ENCODE data around the gene NRXN3. TPM values are rescaled to one million over a fixed set of nuclear protein-coding genes. Genes with fewer than 3 reads are reported as not detected.

Gene NRXN3
- total RNA-seq, 1 donor from 2014 or later: 18.0 TPM

- no peak overlapping the region for H3K4me3 Mint-ChIP-seq (ENCODE audit: unreplicated experiment)
- no peak overlapping the region for H3K4me2 ChIP-seq (ENCODE audit: low read length)
- no peaks in the 10 kb centered on the region for H3K4me1 Mint-ChIP-seq (ENCODE audit: low read depth, unreplicated experiment)
- no peaks in the 10 kb centered on the region for H3K27me3 Mint-ChIP-seq (ENCODE audit: low read depth, unreplicated experiment)
- no peaks in the 10 kb centered on the region for H3K36me3 ChIP-seq (ENCODE audit: insufficient read depth, low read length)
- no peaks in the 10 kb centered on the region for H4K20me1 ChIP-seq (ENCODE audit: insufficient read depth, low read length)
- TF ChIP-seq, protein P1, sequence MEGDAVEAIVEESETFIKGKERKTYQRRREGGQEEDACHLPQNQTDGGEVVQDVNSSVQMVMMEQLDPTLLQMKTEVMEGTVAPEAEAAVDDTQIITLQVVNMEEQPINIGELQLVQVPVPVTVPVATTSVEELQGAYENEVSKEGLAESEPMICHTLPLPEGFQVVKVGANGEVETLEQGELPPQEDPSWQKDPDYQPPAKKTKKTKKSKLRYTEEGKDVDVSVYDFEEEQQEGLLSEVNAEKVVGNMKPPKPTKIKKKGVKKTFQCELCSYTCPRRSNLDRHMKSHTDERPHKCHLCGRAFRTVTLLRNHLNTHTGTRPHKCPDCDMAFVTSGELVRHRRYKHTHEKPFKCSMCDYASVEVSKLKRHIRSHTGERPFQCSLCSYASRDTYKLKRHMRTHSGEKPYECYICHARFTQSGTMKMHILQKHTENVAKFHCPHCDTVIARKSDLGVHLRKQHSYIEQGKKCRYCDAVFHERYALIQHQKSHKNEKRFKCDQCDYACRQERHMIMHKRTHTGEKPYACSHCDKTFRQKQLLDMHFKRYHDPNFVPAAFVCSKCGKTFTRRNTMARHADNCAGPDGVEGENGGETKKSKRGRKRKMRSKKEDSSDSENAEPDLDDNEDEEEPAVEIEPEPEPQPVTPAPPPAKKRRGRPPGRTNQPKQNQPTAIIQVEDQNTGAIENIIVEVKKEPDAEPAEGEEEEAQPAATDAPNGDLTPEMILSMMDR (IDR thresholded peaks at IDR 0.05; ENCODE audit: insufficient read depth, low read depth, low read length): no peak
- TF ChIP-seq EZH2 (IDR thresholded peaks at IDR 0.05; ENCODE audit: insufficient read depth, low read length): no peak
- no peak overlapping the region for H3K27ac Mint-ChIP-seq (ENCODE audit: unreplicated experiment)
- FAIRE-seq (no peak), DNase-seq (ENCODE audit: low read depth) (peak; percentile 25)
- no peak overlapping the region for H3K4me3 ChIP-seq (ENCODE audit: insufficient read depth, low read depth, low read length)
- no peaks in the 10 kb centered on the region for H3K27me3 ChIP-seq (ENCODE audit: insufficient read depth, low read length)
- no peaks in the 10 kb centered on the region for H3K4me1 ChIP-seq (ENCODE audit: insufficient read depth, low read length)
- H3K36me3 Mint-ChIP-seq (ENCODE audit: low read depth, unreplicated experiment): no peaks in the 10 kb centered on the region
- peak overlapping the region; percentile 32 for H2AFZ ChIP-seq (ENCODE audit: low read depth, low read length)
- no peak overlapping the region for H3K9ac ChIP-seq (ENCODE audit: low read length)
- no peak overlapping the region for H3K27ac ChIP-seq (ENCODE audit: low read depth, low read length)
- H3K79me2 ChIP-seq (ENCODE audit: insufficient read depth, low read length): no peaks in the 10 kb centered on the region
- H3K9me3 Mint-ChIP-seq (ENCODE audit: unreplicated experiment): no peaks in the 10 kb centered on the region
- no peaks in the 10 kb centered on the region for H3K9me3 ChIP-seq (ENCODE audit: insufficient read depth, low read depth, low read length)
These were observed 1435.7 kb downstream of the NRXN3 start for GRCh38 chr14:79605849-79606248.

GRCh38 chr14:79608446-79608845, 1438.3 kb downstream of the NRXN3 start:
- FAIRE-seq: no peak
- Mint-ChIP-seq H3K36me3 (ENCODE audit: low read depth, unreplicated experiment) (no peaks in the 10 kb centered on the region), H3K9me3 (ENCODE audit: unreplicated experiment) (no peaks in the 10 kb centered on the region), H3K27ac (ENCODE audit: unreplicated experiment) (no peak overlapping the region), H3K4me3 (ENCODE audit: unreplicated experiment) (no peak overlapping the region), H3K4me1 (ENCODE audit: low read depth, unreplicated experiment) (no peaks in the 10 kb centered on the region), H3K27me3 (ENCODE audit: low read depth, unreplicated experiment) (no peaks in the 10 kb centered on the region)
- Histone ChIP-seq H3K79me2 (ENCODE audit: insufficient read depth, low read length) (no peaks in the 10 kb centered on the region), H3K9me3 (ENCODE audit: insufficient read depth, low read depth, low read length) (no peaks in the 10 kb centered on the region), H4K20me1 (ENCODE audit: insufficient read depth, low read length) (no peaks in the 10 kb centered on the region), H3K4me2 (ENCODE audit: low read length) (no peak overlapping the region), H3K4me1 (ENCODE audit: insufficient read depth, low read length) (no peaks in the 10 kb centered on the region), H3K9ac (ENCODE audit: low read length) (no peak overlapping the region), H2AFZ (ENCODE audit: low read depth, low read length) (no peak overlapping the region), H3K4me3 (ENCODE audit: insufficient read depth, low read depth, low read length) (no peak overlapping the region), H3K36me3 (ENCODE audit: insufficient read depth, low read length) (no peaks in the 10 kb centered on the region), H3K27me3 (ENCODE audit: insufficient read depth, low read length) (no peaks in the 10 kb centered on the region), H3K27ac (ENCODE audit: low read depth, low read length) (no peak overlapping the region)
- TF ChIP-seq EZH2 (IDR thresholded peaks at IDR 0.05; ENCODE audit: insufficient read depth, low read length): no peak
- TF ChIP-seq, protein P1 (IDR thresholded peaks at IDR 0.05; ENCODE audit: insufficient read depth, low read depth, low read length): no peak
- DNase-seq (ENCODE audit: low read depth): no peak

- Histone ChIP-seq H4K20me1 (ENCODE audit: insufficient read depth, low read length) (no peaks in the 10 kb centered on the region), H2AFZ (ENCODE audit: low read depth, low read length) (no peak overlapping the region), H3K27ac (ENCODE audit: low read depth, low read length) (no peak overlapping the region), H3K4me1 (ENCODE audit: insufficient read depth, low read length) (no peaks in the 10 kb centered on the region), H3K9ac (ENCODE audit: low read length) (no peak overlapping the region), H3K36me3 (ENCODE audit: insufficient read depth, low read length) (no peaks in the 10 kb centered on the region), H3K79me2 (ENCODE audit: insufficient read depth, low read length) (no peaks in the 10 kb centered on the region), H3K9me3 (ENCODE audit: insufficient read depth, low read depth, low read length) (no peaks in the 10 kb centered on the region), H3K4me2 (ENCODE audit: low read length) (no peak overlapping the region), H3K27me3 (ENCODE audit: insufficient read depth, low read length) (no peaks in the 10 kb centered on the region), H3K4me3 (ENCODE audit: insufficient read depth, low read depth, low read length) (no peak overlapping the region)
- FAIRE-seq (no peak), DNase-seq (ENCODE audit: low read depth) (no peak)
- Mint-ChIP-seq H3K27ac (ENCODE audit: unreplicated experiment) (no peak overlapping the region), H3K36me3 (ENCODE audit: low read depth, unreplicated experiment) (no peaks in the 10 kb centered on the region), H3K4me3 (ENCODE audit: unreplicated experiment) (no peak overlapping the region), H3K27me3 (ENCODE audit: low read depth, unreplicated experiment) (no peaks in the 10 kb centered on the region), H3K4me1 (ENCODE audit: low read depth, unreplicated experiment) (no peaks in the 10 kb centered on the region), H3K9me3 (ENCODE audit: unreplicated experiment) (peaks cover 6% of the 10 kb centered on the region)
- TF ChIP-seq EZH2 (IDR thresholded peaks at IDR 0.05; ENCODE audit: insufficient read depth, low read length): no peak
- TF ChIP-seq, protein P1 (IDR thresholded peaks at IDR 0.05; ENCODE audit: insufficient read depth, low read depth, low read length): no peak
These were observed 1443.5 kb downstream of the NRXN3 start for GRCh38 chr14:79613625-79614024.

Measured in astrocyte (in vitro differentiated cells and primary cell).